Ishikawa (cell line): ENCODE data around the gene SLC5A10.

Source experiments
- EP300 ChIP-seq: IDR thresholded peaks from 2 replicates; pipeline ENCODE4 v1.6.1; 2012; ENCODE audit warnings: borderline replicate concordance
- TCF12 ChIP-seq: IDR thresholded peaks from 2 replicates; pipeline ENCODE4 v1.6.1; 2012; ENCODE audit warnings: low read depth

SLC5A10 gene

DNA sequence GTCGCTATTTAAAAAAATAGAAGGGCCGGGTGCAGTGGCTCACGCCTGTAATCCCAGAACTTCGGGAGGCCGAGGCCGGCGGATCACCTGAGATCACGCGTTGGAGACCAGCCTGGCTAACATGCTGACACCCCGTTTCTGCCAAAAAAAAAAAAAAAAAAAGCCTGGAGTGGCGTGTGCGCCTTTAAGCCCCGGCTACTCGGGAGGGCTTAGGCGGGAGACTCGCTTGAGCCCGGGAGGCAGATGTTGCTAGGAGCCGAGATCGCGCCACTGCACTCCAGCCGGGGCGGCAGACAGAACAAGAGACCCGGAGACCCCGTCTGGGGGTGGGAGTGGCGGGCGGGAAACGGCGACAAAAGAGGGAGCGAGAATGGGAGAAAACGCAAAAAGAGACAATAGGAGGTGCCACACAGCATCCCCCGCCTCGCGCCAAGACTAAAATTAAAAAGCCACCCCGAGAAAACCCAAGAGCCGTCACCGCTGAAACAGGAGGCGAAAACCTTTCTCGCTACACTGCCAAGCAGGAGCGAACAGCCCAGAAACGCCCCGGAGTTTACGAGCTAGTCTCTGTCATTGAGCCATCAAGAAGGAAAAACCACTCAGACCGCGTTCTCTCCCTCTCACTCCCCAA is 111.5 kb downstream of the SLC5A10 start:
- TF ChIP-seq TCF12 (peak; percentile 16; the same call in 1 of the 2 replicates), EP300 (0 out of 2 replicates have a peak, but pooled peaks have one; percentile 14)
